ENCODE data around the gene DPP6. TPM values are rescaled to one million over a fixed set of nuclear protein-coding genes. Genes with fewer than 3 reads are reported as not detected.

DPP6 gene
- total RNA-seq, 2 donors from 2014 or later = 0.05 to 38.7 TPM

DNA sequence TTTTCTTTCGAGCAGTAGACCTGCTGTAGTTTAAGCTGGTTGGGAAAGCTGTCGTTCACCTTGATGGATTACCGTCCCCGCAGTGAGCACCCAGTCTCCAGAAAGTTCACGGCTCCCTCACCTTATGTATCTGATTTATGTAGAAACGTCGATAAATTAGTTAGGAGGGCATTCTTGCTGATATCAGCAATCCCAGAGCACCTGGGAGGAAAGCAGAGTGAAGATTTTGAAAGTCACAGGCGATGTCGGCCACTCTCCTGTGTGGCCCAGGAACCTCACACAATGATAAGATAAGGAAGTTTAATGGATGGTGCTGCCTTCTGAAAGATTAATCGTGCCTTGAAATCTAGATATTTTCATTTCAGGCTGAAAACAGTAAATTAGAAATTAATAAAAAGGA lies 336.8 kb downstream of the DPP6 start:
- 71% methylated on average over 10 of the region's 10 CpGs for WGBS
- H3K4me1 ChIP-seq (replicated peaks) = no peaks in the 10 kb centered on the region
- H3K9me3 ChIP-seq = no peaks in the 10 kb centered on the region
- no peaks in the 10 kb centered on the region for H3K27me3 ChIP-seq (replicated peaks; ENCODE audit: insufficient read depth)
- TF ChIP-seq POLR2AphosphoS5 (IDR thresholded peaks at IDR 0.05) (no peak), POLR2A (IDR thresholded peaks at IDR 0.05) (no peak)
- TF ChIP-seq, protein P1, sequence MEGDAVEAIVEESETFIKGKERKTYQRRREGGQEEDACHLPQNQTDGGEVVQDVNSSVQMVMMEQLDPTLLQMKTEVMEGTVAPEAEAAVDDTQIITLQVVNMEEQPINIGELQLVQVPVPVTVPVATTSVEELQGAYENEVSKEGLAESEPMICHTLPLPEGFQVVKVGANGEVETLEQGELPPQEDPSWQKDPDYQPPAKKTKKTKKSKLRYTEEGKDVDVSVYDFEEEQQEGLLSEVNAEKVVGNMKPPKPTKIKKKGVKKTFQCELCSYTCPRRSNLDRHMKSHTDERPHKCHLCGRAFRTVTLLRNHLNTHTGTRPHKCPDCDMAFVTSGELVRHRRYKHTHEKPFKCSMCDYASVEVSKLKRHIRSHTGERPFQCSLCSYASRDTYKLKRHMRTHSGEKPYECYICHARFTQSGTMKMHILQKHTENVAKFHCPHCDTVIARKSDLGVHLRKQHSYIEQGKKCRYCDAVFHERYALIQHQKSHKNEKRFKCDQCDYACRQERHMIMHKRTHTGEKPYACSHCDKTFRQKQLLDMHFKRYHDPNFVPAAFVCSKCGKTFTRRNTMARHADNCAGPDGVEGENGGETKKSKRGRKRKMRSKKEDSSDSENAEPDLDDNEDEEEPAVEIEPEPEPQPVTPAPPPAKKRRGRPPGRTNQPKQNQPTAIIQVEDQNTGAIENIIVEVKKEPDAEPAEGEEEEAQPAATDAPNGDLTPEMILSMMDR (IDR thresholded peaks at IDR 0.05) = no peak
- no peak for DNase-seq (ENCODE audit: low spot score)
- no peak overlapping the region for H3K4me3 ChIP-seq
- intact Hi-C loops (cut with DNase I) = no loop called here
- H3K27ac ChIP-seq = no peak overlapping the region
- H3K36me3 ChIP-seq = no peaks in the 10 kb centered on the region

DNA sequence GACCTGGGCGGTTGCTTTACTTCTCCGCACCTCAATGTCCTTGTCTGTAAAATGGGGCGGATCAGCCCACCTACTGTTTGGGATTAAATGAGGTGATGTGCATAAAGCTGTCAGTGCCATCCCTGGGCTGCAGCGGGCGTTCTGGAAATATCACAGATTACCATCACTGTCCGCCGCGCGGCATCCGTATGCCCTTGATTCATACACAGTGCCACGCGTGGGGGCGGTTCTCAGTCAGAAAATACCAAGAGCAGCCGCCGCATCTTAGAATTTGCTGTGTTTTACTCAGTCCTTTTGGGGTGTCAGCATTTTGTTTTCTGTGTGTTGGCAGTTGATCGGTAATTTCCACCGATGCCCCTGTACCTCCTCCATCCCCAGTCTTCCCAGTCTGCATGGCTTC lies 338.8 kb downstream of the DPP6 start:
- H3K4me1 ChIP-seq (replicated peaks) = no peaks in the 10 kb centered on the region
- H3K4me3 ChIP-seq = no peak overlapping the region
- 96% methylated on average over 17 of the region's 17 CpGs for WGBS
- TF ChIP-seq, protein P1 (IDR thresholded peaks at IDR 0.05) = no peak
- TF ChIP-seq POLR2AphosphoS5 (IDR thresholded peaks at IDR 0.05) (no peak), POLR2A (IDR thresholded peaks at IDR 0.05) (no peak)
- intact Hi-C loops (cut with DNase I) = no loop called here
- no peak overlapping the region for H3K27ac ChIP-seq
- H3K27me3 ChIP-seq (replicated peaks; ENCODE audit: insufficient read depth) = no peaks in the 10 kb centered on the region
- H3K36me3 ChIP-seq = no peaks in the 10 kb centered on the region
- no peak for DNase-seq (ENCODE audit: low spot score)
- H3K9me3 ChIP-seq = no peaks in the 10 kb centered on the region

DNA sequence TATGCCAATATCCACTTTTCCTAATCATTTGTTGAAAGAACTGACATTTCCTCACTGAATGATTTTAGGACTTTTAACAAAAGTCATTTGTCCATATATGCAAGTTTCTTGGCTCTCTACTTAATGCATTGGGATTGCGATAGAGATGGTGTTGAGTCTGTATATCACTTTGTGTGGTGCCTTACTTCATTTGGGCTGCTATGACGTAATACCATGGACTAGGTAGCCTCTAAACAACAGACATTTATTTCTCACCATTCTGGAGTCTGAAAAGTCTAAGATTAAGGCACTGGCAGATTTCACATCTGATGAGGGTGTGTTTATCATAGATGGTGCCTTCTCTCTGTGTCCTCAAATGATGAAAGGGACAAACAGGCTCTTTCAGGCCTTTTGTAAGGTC lies 342.6 kb downstream of the DPP6 start:
- Histone ChIP-seq H3K27me3 (replicated peaks; ENCODE audit: insufficient read depth) (peaks cover 3% of the 10 kb centered on the region), H3K4me1 (replicated peaks) (no peaks in the 10 kb centered on the region), H3K9me3 (no peaks in the 10 kb centered on the region), H3K36me3 (no peaks in the 10 kb centered on the region), H3K27ac (no peak overlapping the region), H3K4me3 (no peak overlapping the region)
- 96% methylated on average over 2 of the region's 2 CpGs for WGBS
- TF ChIP-seq POLR2A (IDR thresholded peaks at IDR 0.05) (no peak), POLR2AphosphoS5 (IDR thresholded peaks at IDR 0.05) (no peak)
- intact Hi-C loops (cut with DNase I) = no loop called here
- no peak for DNase-seq (ENCODE audit: low spot score)

DNA sequence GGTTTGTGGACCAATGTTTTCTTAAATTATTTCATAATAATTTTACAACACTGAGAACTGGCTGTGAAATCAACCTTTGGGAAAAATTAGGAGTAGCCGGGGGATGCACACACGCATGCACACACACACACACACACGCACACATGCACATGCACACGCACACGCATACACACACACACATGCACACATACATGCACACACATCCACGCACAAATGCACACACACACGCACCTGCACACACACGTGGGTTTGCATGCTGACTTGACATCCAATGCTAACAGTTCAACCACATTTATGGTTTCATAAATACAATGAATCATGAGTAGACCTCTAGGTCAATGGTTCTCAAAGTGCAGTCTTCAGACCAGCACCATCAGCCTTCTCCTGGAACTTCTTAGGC lies 354.1 kb downstream of the DPP6 start:
- Histone ChIP-seq H3K4me3 (no peak overlapping the region), H3K27ac (no peak overlapping the region), H3K9me3 (no peaks in the 10 kb centered on the region), H3K27me3 (replicated peaks; ENCODE audit: insufficient read depth) (no peaks in the 10 kb centered on the region), H3K4me1 (replicated peaks) (no peaks in the 10 kb centered on the region), H3K36me3 (no peaks in the 10 kb centered on the region)
- no peak for DNase-seq (ENCODE audit: low spot score)
- intact Hi-C loops (cut with DNase I) = no loop called here
- WGBS = 88% methylated on average over 8 of the region's 8 CpGs
- no peak for TF ChIP-seq POLR2A (IDR thresholded peaks at IDR 0.05)
- TF ChIP-seq, protein P1 (IDR thresholded peaks at IDR 0.05) = no peak
- TF ChIP-seq POLR2AphosphoS5 (IDR thresholded peaks at IDR 0.05) = no peak

DNA sequence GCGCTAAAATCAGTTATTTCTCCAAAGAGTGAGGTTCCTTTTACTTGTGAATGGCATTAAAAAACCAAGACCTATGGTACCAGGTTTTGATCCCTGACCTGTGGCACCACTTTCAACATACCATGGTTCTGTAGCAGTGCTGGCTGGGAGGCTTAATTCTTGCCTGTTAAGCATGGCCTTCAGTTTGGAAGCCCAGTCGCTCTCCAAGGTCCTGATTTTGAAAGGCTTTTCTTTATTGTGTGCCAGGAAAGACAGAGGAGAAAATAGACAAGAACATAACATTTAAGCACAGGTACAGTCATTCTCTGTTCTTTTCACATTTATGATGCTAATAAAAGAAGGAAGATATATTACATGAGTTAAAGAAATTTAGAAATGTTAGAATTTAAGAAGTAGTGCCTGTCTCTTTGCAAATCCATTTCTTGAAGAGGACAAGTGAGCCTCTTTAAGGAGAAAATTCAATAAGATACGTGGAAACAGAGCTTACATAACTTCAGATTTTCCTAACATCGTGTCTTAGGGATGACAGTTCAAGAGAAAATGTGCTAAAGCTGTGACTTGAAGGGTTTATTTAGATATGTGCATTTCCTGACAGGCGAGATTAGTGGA lies 357.6 kb downstream of the DPP6 start:
- intact Hi-C loops (cut with DNase I) = no loop called here
- Histone ChIP-seq H3K4me1 (replicated peaks) (no peaks in the 10 kb centered on the region), H3K36me3 (no peaks in the 10 kb centered on the region), H3K27ac (no peak overlapping the region), H3K4me3 (no peak overlapping the region), H3K27me3 (replicated peaks; ENCODE audit: insufficient read depth) (no peaks in the 10 kb centered on the region), H3K9me3 (no peaks in the 10 kb centered on the region)
- no peak for TF ChIP-seq POLR2AphosphoS5 (IDR thresholded peaks at IDR 0.05)
- TF ChIP-seq, protein P1 (IDR thresholded peaks at IDR 0.05) = no peak
- TF ChIP-seq POLR2A (IDR thresholded peaks at IDR 0.05) = no peak
- WGBS = 43% methylated on average over 5 of the region's 5 CpGs
- DNase-seq (ENCODE audit: low spot score) = no peak
